HG03135 (cell line): ENCODE measurements around the gene ZBTB20.

ENCODE experiments used
- ATAC-seq: cut with Tn5 transposase; IDR thresholded peaks from one replicate; pipeline ENCODE4 v1.9.1; 2021; ENCODE audit warnings: mild to moderate bottlenecking, moderate library complexity; ENCODE audit not compliant: unreplicated experiment

ZBTB20 gene

DNA sequence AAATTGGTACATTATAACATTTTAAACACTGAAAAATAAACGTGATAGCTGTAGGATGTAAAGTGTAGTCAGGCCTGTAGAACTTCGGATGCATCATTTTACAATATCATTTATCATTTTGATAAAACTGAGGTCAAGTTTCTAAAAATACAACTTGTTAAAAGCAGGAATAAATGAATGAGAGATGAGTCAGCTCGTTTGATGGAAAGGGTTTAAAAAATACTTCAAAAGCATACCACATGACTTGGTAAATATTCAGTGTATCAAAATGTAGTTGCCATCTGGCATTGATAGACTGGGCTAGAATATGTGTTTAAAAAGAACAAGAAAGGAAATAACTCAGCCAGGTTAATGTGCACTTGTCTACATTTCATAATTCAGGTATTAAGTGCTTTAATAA lies 496.3 kb downstream of the ZBTB20 start:
- no peak for ATAC-seq

DNA sequence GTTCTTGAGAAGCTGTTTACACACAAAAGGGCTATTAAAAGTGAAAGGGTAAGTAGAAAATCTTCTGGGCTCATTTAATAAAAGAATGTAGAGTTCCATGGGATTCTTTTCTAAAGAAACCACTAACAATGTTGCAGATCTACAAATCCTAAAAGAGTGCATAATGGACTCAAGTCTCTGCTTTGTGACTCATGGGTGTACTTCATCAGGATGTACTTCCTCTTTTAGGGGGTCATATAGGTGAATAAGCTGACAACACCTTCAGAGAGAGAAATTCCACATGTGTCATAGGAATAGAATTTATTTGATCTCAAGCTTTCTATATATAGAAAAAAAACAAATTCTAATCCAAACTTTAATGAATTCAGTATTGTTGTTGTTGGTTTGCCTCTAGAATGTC lies 497.8 kb downstream of the ZBTB20 start:
- ATAC-seq = no peak

DNA sequence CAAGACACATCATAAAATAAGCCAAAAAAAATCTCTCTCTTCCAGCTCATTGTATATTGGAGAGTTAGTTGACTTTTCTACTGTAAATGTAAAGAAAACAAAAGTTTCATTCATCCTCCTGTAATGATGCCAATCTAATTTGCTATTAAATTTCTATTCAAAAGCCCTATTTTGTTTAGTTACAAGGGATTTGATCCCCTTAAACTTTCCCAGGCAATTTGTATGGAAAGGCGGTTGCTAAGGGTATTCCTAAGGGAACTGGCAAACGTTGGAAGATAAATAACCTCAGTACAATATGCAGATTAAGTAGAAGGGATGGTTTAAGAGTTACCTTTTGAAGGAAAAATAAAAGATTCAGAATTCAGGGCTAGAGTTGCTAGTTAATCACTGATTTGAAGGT lies 500.6 kb downstream of the ZBTB20 start:
- ATAC-seq = no peak

DNA sequence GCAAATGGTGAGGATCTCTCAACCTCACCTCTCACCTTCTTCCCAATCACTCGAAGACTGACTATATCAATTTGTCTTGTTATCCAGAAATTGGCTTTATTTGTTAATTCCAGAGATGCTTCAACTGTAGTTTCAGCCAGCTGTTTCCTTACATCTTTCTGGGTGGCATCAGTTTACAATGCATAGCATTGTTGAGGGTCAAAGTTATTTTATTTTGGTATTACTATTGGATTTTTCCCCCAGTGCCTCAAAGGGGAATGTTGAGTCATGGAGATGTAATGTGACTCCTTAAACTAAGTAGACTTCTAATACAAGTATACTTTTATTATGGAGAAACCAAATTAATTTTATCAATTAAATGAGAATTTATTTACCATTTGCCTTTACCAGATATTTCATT lies 501.7 kb downstream of the ZBTB20 start:
- no peak for ATAC-seq

DNA sequence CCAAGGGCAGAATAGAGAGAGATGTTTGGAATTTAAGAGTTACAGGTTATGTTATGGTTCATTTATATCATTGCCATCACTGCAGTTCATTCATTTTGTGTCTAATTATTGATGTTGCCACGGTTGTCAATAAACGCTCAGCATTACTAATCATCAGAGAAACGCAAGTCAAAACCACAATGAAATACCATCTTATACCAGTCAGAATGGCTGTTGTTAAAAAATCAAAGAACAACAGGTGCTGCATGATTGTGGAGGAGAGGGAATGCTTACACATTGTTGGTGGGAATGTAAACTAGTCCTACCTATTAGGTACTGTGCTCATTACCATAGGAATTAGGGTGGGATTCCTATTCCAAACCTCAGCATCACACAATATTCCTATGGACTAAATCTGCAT lies 502.7 kb downstream of the ZBTB20 start:
- no peak for ATAC-seq

DNA sequence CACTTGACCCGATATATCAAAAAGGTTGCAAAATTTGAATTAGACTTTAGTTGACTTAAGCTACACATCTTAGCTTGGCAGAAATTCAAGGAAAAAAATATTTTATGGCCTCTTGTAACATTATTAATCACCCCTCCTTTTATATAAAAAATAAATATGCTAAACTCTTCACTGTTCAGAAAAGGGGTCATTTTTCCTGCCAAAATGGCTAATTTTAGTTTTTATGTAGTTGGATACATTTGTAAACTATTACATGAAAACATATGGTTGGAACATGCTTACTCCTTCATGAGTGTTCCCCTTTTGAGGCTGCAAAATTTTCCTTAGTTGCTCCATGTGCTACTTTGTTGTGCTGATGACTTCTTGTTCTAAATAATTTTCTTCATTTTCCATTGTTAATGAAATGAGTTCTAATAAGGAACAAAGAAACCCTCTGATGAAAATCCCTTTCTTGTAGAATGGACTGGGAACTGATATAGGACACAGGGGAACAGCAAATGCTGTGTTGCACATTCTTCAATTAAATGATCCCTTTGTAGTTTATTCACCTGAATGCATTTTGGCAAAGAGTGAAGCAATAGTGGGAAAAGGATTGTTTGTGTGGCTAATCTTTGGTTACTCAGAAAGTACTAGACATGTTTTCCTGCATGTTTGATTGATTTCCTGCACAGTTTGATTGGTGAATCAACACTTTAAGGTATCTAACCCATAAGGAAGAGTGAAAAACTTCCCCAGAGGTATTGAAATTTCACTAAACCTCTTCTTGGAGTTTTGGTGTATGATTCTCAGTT lies 503.9 kb downstream of the ZBTB20 start:
- no peak for ATAC-seq

DNA sequence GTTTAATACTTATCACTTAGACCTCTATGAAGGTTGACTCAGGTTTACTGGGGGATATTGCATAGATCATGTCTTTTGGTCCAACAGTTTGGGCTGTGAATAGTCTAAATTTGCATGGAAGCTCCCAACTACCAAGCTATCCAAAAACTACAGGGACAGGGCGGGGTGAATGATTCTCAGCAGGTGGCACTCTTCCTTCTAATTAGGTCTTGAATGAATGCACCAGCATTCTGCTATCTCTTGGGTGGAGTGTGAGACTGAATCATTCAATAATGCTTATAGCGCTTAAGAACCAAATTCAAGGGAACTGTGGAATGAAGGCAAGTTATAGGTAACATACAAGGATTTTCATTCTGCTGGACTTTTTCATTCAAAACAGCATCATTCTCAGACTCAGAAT lies 507.0 kb downstream of the ZBTB20 start:
- no peak for ATAC-seq

DNA sequence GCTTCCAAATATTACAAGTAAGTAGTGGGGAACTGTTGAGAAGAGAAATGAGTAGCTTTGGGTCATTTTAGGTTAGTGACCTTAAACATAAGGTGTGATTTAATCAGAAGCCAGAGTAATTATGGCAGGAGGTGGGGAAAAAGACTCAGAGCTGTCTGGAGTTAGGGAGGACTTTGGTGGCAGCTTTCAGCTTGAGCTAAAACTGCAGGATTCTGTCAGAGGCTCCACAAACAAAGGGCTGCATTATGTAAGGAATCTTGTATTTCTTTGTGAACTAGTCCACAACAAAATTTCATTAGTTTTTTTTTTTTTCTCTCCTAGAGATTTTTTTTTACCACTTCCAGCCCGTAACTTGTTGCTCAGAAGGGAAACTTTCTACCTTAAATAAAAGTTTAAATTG lies 507.9 kb downstream of the ZBTB20 start:
- ATAC-seq = no peak

DNA sequence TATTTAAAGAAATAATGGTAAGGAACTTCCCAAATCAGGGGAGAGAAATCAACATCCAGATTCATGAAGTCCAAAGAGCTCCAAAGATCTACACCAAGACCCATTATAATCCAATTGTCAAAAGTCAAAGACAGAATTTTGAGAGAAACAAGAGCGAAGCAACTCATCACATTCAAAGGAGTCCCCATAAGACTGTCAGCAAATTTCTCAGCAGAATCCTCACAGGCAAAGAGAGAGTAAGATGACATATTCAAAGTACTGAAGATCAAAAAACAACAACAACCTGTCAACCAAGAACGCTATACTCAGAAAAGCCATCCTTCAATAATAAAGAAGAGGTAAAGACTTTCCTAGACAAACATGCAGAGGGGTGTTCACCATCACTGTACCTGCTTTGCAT lies 511.2 kb downstream of the ZBTB20 start:
- no peak for ATAC-seq

DNA sequence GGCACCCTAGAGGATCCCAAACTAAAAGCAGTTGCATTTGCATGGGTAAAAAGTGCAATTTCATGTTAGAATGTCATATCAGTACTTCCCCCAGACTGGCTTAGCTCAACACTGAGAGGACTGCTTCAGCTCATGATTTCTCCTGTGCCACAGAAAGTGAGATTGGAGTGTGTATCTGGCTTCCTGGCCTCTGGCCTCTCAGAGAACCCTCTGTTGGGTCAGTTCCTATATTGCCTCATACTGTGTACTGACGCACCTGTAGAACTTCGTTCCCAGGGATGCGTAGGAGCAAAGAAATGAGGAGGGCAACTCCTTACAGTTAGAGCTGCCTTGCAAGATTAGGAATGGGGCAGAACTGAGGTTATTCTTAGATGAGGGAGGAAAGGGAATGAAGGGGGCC lies 512.5 kb downstream of the ZBTB20 start:
- no peak for ATAC-seq

DNA sequence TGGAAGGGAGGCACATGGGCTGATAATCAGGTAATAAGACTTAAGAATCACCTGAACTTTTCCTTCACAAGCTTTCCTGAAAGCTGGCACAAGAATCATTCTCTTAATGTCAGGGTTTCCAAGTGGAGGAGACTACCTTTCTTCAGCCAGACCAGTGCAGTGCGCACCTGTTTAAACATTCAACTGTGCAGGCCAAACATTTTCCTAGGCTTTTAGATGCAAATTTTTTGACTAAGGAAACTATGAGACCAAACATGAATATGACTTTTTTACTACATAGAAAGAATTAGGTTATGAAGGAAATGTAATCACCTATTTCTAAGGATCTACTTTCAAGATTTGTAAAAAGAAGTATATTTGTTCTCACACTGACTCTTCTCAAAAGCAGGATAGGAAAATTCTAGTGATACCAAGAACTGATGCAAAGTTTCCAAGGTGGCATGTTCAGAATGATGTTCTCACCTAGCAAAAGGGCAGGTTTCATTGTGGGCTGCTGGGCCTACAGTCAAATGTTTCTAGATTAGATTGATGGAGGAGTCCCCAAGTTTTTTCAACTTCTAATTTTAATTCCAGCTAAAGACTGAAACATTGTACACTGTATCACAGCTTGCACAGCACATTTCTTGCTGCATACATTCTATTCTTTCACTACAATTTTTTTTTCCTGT lies 514.2 kb downstream of the ZBTB20 start:
- no peak for ATAC-seq

DNA sequence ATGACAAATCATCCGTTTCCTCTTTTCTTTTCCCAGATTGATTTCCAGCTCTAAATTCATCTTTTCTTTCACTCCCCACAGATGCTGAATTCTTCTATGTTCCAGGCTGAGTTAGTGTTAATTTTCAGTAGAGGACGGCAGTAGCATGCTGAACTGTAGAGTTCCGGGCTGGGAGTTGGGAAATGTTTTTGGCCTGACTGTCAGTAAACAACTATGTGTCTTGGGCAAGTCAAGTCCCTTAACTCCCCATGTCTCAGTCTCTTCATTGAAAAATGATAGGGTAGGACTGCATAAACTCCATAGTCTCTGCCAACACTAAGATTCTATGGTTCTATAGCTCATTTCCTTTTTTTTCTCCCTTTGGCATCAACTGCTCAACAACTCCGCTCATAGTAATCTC lies 519.3 kb downstream of the ZBTB20 start:
- no peak for ATAC-seq

DNA sequence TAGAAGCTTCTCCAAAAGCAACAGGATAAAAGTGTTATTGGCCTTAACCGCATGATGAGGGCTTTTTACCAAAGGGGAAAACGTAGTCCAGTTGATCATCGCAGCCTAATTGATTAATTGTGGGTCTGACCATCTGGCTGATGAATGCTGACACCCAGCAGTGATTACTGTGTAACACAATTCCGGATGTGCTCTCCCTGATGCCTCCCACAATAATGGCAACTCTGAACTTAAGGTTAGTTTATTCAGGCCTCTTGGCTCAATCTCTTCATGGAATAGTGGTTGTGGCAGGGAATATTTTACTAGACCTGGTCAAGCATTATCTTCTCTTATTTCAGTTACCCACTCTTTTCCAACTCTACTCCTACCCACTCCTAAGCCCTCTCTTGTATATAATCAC lies 520.3 kb downstream of the ZBTB20 start:
- no peak for ATAC-seq

DNA sequence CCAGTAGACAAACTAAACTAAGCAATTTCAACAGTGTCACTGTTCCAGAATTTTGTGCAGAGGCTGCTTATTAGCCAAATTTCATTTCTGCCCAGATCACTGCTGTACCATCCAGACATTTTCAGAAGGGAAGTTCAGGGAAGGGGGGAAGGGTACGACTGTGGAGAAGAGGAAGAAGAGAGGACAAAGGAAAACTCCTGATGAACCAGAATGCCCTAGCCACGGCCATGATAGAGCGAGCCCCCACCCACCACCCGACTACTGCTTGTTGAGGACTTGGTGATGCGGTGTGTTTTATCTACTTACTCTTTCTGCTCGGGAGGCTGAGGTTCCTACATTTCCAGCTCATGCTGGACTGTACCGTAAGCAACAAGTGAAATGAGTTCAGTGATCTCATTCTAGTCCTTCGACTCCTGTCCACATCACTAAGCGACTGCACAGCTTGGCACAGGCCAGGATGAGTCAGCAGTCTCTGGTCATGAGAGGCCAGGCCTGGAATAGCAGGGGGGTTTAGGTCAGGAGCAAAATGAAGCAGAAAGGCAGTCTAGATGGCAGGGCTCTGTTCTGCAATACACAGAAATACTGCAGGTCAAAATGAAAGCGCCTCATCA lies 522.4 kb downstream of the ZBTB20 start:
- no peak for ATAC-seq

DNA sequence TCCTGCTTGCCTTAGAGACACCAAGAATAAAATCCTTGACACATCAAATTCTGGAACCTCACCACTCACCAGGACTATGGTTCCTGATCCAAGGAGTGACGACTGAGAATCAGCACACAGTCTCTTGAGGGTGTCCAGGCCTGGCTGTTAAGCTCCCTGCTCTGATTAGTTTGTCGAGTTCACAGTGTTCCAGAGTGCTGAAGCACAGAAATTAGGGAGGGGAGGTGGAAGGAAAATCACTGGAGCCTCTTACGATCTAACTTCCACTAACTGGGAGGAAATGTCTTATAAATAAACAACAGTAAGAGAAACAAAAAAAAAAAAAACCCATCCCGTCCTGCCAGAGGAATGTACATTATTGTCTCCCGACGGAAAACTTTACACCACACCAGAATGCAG lies 523.0 kb downstream of the ZBTB20 start:
- no peak for ATAC-seq

DNA sequence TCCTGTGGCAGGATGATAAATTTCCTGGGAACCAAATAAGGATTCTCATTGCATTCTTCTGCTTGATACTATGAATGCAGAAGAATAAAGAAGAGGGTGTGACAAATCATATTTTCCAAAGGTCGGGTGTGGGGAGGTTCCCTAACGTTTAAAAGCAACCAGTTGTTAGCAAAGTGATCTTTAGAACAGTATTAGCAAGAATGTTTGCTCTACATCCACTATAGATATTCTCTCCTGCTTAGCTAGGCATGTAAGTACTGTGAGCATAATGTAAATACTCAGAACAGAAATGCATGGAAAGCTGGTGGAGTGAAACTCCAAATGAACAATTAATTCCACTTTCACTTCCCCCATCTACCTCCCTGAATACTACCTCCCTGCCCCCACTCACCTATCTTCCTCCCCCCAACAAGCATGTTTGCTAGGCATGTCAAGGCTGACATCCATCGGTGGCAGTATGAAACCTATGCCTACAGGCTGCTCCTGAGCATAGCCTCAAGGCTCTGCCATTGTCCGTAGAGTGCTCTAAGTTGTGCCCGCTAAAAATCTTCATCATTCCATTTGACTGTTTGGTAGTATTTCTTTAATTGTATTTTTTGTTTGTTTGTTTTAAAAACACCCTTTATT lies 523.6 kb downstream of the ZBTB20 start:
- ATAC-seq = no peak

DNA sequence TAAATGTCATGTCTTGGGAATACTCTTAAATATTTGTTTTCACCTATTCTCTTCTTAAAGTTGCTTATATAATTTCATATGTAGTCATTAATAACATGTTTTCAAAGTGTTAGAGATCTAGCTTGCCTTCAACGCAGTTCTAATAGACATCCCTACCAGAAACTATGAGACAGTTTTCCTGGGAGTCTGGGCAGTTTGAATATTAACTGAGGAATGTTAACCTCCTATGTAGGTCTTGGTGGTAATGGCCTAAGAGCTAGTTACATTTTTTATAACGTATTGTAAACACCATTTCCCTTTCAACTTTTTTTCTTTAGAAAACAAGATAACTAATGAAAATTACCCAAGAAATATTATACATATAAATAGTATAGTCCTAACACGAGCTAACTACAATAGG lies 525.1 kb downstream of the ZBTB20 start:
- ATAC-seq = no peak

DNA sequence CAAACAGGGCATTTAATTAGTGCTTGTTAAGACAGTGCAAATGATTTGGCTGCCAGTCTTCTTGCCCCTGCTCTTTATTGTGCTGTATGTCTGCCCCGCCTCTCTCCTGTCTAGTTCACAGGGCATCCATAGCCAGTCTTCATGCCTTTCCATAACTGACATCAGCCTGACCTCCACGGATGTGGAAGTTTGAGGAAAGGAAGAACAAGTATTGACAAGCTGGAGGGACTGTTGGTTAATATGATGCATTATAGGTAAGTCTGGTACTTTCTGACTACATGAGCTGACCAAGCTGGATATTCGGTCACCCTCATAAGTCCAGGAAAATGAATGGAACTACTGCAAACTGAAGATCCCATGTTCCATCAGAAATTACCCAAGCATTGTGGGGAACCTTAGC lies 527.3 kb downstream of the ZBTB20 start:
- ATAC-seq = no peak

DNA sequence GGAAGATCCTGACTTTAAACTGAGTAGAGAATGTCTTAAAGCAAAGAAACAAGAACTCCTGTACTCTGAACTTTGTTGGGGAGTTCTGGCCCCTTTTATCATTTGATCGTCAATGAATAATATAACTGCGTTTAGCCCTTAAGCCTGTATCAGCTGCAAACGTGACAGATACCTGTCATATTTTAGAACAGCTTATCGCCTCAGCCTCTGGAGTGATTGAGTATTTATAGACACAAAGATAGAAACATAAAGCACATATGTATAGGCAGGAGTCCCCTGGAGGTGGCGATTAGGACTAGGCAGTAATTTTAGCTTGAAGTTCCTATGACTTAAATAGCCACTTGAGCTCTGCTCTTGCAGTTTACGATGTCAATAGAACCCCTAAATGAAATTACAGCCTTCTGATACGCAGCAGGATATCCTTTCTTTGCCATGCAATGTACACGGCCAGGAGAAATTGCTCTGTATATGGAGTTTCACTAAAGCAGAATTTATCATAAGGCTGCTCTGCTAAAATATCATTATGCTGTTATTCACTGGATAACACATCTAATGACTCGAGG lies 531.5 kb downstream of the ZBTB20 start:
- ATAC-seq = no peak

DNA sequence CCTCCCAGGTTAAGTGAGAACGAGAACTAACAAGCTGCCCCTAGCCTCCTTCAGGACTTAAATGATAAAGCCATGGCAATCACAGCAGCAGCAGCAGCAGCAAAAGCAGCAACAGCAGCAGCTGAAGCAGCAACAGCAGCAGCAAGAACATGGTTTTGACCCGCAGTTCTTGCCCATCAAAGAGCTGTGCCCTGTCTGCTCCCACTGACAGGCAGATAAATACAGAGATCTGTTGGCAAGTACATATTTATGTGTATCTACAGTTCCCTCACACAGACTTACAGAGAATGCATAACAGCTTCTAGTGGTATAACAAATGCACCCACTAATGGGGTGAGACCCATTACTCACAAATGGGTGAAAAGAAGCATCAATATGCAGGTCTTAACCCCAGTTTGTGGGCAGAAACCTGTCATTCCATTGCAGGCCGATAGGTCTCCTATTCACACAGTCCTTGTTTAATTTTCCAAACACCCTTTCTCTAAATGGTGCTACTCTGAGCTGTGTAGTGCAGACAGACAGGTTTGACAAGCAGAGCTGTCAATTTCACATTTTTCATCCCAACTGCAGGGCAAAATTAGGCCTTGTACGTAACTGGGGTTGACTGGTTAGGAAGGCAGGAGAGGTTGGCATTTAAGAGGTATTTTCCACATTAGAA lies 537.0 kb downstream of the ZBTB20 start:
- ATAC-seq = no peak

DNA sequence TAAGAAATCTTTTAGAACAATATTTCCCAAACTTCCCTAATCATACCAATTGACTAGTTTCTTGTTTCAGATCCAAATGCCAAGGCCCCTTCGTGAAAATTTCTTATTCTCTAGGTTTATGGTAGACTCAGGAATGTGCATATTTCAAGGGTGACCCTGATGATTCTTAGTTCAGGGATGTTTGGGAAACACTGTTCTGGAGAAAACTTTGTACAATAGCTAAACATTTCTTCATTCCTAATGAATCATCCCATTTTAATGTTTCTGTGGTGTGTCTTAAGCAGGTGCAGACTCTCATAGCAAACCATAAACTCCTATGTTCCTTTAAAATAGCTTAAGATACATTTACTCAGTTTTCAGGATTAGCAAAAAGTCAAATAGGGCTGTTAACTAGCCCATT lies 538.8 kb downstream of the ZBTB20 start:
- no peak for ATAC-seq
